ENCODE measurements around the gene UBN2.
A peak's percentile ranks its signal among the peaks of the same experiment; 100 is the strongest.
"Not testable (repeated sequence)": the region's sequence is repeated elsewhere in the genome, so short reads cannot be mapped to it uniquely, and the experiment has no call there.

The UBN2 gene

DNA sequence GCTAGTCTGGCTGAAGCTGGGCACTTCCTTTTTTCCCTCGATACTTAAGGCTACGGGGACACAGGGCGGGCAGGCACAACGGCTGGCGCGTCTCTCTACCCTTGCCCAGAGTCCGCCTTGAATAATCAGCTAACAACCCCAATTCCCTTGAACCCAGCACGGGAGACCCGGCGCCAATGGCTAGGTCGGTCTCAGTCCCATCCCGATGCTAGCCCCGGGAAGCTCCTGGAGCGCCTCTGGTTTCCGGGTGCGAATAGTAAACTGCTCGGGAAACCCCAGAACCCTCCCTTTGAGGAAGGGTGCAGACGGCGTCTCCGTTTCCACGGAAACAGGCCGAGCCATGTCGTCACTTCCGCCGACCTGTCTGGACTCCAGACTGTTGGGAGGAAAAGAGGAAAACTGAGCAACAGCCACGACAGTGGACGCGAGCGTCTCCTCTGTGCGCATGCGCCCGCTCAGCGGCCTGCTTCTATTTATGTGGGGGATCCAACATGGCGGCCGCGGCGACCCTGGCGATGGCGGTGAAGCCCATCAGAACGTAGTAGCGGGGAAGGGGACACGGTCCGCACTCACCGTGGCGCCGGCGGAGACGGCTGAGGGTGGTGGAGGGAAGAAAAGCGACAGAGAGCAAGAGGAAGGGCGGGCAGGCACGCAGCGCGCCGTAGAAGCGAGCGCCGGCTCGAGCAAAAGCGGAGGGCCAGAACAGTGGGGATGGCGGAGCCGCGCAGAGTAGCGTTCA is at the start of gene UBN2:
TSS of gene UBN2 (plus strand) at position 464 of the 739 bp plus-strand sequence. CDS start at position 712, 248 bp downstream.
- Mint-ChIP-seq H3K4me1 (peaks cover 38% of the 10 kb centered on the region), H3K36me3 (no peaks in the 10 kb centered on the region), H3K27ac (peak within 1 kb of the TSS; percentile 97), H3K9me3 (no peaks in the 10 kb centered on the region), H3K4me3 (peak within 1 kb of the TSS; percentile 100), H3K27me3 (no peaks in the 10 kb centered on the region)

DNA sequence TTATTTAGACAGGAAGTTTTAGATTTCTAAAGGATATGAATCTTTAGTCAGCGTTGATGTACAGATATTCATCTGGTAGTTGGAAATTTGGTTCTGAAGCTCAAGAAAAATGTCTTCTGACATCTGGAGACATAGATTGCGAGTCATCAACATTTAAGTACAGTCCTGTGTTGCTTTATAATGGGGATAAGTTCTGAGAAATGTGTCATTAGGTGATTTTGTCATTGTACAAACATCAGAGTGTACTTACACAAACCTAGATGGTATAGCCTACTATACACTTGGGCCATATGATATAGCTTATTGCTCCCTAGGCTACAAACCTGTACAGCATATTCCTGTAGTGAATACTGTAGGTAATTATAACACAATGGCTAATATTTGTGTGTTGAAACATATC is 49.6 kb upstream of the UBN2 start:
- H3K9me3 Mint-ChIP-seq = no peaks in the 10 kb centered on the region
- no peaks in the 10 kb centered on the region for H3K27me3 Mint-ChIP-seq
- H3K36me3 Mint-ChIP-seq = peaks cover 18% of the 10 kb centered on the region
- H3K4me1 Mint-ChIP-seq = no peaks in the 10 kb centered on the region
- H3K27ac Mint-ChIP-seq = no peak overlapping the region
- no peak overlapping the region for H3K4me3 Mint-ChIP-seq

DNA sequence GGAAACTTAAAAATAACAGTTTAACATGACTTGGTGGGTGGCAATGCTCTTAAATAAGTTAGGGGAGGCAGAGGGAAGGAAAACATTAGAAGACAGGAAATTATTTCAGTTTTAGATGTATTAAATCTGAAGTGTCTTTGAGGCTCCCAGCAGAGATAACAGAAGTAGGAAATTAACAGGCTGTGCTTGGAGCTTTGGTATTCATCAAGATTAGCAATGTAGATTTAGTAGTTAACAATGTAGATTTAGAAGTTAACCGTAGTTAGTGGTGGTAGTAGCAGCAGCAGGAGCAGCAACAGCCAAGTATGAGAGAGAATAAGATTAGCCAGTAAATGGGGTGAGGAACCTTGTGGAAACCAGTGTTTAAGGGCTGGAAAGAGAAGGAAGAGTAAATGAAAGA is 48.7 kb upstream of the UBN2 start:
- Mint-ChIP-seq H3K36me3 (peaks cover 18% of the 10 kb centered on the region), H3K4me3 (no peak overlapping the region), H3K27ac (peak overlapping the region; percentile 4), H3K27me3 (no peaks in the 10 kb centered on the region), H3K4me1 (no peaks in the 10 kb centered on the region), H3K9me3 (no peaks in the 10 kb centered on the region)

DNA sequence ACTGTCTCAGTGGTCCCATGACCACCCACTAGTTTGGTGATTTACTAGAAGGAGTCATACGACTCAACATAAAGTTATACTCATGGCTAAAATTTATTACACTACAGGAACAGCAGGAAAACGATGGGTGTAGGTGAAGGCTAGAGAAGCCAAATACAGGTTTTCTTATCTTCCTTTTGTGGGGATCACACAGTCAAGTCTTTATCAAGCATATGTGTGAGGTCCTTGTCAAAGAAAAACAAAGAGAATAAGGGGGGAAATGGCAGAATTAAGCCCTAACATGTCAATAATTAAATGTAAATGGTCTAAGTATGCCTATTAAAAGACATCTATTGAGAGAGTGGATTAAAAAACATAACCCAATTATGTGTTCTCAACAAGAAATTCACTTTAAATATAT is 47.8 kb upstream of the UBN2 start:
- H3K4me1 Mint-ChIP-seq = no peaks in the 10 kb centered on the region

DNA sequence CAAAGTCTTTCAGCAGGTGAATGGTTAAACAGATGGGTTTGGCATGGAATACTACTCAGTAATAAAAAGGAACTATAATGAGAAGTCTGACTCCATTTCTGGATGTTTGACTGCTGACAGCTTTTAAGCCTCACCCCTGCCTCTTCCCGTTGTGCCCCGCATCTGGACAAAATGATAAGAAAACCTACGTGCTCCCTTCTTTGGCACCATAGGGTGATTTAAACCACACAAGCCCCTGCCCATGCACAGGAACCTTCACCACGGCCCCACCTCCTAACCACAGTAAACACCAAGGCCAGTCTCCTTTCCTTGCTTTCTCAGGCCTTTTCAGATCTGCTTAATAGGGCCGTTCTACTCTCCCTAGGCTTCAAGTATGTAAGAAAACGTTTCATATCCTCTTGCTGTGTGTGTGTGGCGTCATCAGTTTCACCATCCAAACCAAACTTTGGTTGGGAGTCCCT is 47.1 kb upstream of the UBN2 start:
- Mint-ChIP-seq H3K27ac (no peak overlapping the region), H3K4me1 (no peaks in the 10 kb centered on the region), H3K27me3 (no peaks in the 10 kb centered on the region), H3K36me3 (peaks cover 18% of the 10 kb centered on the region), H3K4me3 (no peak overlapping the region), H3K9me3 (no peaks in the 10 kb centered on the region)

More for the DNA sequence above, 47.8 kb upstream of the UBN2 start:
- Mint-ChIP-seq H3K4me3 (no peak overlapping the region), H3K27ac (no peak overlapping the region), H3K27me3 (no peaks in the 10 kb centered on the region), H3K9me3 (no peaks in the 10 kb centered on the region), H3K36me3 (peaks cover 18% of the 10 kb centered on the region)

DNA sequence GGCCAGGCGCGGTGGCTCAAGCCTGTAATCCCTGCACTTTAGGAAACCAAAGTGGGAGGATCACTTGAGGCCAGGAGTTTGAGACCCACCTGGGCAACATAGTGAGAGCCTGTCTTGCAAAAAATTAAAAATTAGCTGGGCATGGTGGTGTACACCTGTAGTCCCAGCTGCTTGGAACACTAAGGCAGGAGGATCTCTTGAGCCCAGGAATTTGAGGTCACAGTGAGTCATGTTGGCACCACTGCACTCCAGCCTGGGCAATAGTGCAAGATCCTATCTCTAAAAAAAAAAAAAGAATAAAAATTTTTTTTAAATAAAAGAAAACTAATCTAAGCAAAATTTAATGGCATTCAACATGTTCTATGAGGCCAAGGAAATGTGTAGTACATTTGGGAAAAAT is 44.9 kb upstream of the UBN2 start:
- no peaks in the 10 kb centered on the region for H3K4me1 Mint-ChIP-seq
- peaks cover 15% of the 10 kb centered on the region for H3K36me3 Mint-ChIP-seq
- no peaks in the 10 kb centered on the region for H3K9me3 Mint-ChIP-seq
- no peaks in the 10 kb centered on the region for H3K27me3 Mint-ChIP-seq
- no peak overlapping the region for H3K27ac Mint-ChIP-seq
- H3K4me3 Mint-ChIP-seq = no peak overlapping the region

DNA sequence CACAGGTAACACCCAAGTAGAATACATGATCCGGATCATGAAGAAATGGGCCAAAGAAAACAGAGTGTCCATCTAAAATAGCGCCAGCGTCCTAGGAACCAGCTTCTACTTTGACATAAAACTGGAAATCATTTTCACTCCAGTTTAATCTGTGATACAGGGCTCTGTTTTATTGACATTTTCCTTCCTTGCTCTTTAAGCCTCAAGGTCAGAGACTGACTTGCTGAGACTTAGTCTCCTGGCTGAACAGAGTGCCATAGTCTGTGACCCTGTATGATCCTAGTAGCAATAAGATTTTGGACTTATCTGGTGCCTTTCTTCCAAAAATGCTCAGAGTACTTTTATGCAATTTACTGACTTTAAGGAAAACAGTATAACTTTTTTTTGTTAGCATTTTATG is 41.7 kb upstream of the UBN2 start:
- Mint-ChIP-seq H3K27me3 (no peaks in the 10 kb centered on the region), H3K4me3 (no peak overlapping the region), H3K36me3 (peaks cover 3% of the 10 kb centered on the region), H3K4me1 (no peaks in the 10 kb centered on the region), H3K27ac (no peak overlapping the region), H3K9me3 (no peaks in the 10 kb centered on the region)

DNA sequence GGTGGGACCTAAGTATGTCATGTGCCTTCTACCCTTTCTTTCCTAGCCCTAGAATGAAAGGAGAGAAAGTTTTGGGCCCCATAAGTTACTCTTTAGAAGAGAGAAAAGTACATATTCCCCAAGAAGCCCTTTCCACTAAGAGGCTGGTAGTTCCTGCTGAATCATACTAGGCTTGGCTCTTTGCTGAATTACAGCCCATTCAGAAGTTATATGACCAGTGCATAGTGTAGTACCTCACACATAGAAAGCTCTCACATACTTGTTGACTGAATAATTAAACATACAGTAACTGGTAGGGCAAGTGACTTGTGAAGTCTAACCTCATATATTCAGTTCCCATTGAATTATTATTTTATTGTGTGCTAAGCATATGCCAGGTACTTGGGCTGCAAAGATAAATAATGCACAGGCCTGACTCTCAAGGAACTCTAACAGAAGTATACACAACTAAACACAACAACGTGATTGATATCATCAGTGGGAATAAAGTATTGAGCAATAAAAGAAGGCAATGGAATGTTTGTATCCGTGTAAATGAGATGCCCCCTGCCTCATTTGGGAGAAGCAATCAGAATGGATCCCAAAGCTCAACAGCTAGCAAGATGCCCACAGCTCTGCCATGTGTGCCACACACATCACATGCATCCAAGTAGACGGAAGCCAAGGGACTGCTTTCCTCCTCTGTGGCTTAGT is 38.9 kb upstream of the UBN2 start:
- H3K9me3 Mint-ChIP-seq = no peaks in the 10 kb centered on the region
- H3K27me3 Mint-ChIP-seq = no peaks in the 10 kb centered on the region
- H3K4me1 Mint-ChIP-seq = no peaks in the 10 kb centered on the region
- no peak overlapping the region for H3K27ac Mint-ChIP-seq
- no peaks in the 10 kb centered on the region for H3K36me3 Mint-ChIP-seq
- no peak overlapping the region for H3K4me3 Mint-ChIP-seq

DNA sequence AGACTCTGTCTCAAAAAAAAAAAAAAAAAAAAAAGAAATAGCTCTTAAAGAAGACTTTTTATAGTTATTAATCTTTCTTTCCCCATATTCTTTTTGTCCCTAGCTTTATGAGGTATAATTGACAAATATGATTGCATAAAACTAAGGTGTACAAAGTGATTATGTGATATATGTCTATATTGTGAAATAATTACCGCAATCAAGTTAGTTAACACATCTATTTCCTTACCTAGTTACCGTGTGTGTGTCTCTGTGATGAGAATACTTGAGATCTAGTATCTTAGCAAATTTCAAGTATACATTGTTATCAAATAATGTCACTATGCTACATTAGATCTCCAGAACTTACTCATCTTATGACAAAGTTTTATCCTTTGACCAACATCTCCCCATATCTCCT is 30.7 kb upstream of the UBN2 start:
- no peak overlapping the region for H3K27ac Mint-ChIP-seq
- H3K4me1 Mint-ChIP-seq = no peaks in the 10 kb centered on the region
- no peaks in the 10 kb centered on the region for H3K27me3 Mint-ChIP-seq
- peaks cover 2% of the 10 kb centered on the region for H3K9me3 Mint-ChIP-seq
- peaks cover under 1% of the 10 kb centered on the region for H3K36me3 Mint-ChIP-seq
- no peak overlapping the region for H3K4me3 Mint-ChIP-seq

DNA sequence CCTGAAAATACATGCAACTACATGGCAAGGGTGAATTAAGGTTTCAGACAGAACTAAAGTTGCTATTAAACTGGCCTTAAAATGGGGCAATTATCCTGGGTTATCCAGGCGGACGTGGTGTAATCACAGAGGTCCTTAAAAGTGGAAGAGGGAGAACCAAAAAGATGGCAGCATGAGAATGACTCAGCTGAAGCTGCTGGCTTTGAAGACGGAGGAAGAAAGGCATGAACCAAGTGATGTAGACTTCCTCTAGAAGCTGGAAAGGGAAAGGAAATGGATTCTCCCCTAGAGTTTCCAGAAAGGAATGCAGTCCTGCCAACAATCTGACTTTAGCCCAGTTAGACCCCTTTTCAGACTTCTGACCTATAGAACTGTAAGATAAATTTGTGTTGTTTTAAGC is 27.0 kb upstream of the UBN2 start:
- H3K4me3 Mint-ChIP-seq = no peak overlapping the region
- H3K27ac Mint-ChIP-seq = no peak overlapping the region
- H3K9me3 Mint-ChIP-seq = peaks cover 9% of the 10 kb centered on the region
- no peaks in the 10 kb centered on the region for H3K27me3 Mint-ChIP-seq
- H3K36me3 Mint-ChIP-seq = peaks cover 7% of the 10 kb centered on the region
- H3K4me1 Mint-ChIP-seq = no peaks in the 10 kb centered on the region

DNA sequence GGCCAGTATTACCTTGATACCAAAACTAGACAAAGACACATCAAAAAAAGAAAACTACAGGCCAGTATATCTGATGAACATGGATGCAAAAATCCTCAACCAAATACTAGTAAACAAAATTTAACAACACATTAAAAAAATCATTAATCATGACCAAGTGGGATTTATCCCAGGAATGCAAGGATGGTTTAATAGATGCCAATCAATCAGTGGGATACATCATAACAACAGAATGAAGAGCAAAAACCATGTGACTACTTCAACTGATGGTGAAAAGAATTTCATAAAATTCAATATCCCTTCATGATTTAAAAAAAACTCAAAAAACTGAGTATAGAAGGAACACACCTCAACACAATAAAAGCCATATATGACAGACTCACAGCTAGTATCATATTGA is 25.2 kb upstream of the UBN2 start:
- H3K4me1 Mint-ChIP-seq = no peaks in the 10 kb centered on the region
- no peaks in the 10 kb centered on the region for H3K27me3 Mint-ChIP-seq

DNA sequence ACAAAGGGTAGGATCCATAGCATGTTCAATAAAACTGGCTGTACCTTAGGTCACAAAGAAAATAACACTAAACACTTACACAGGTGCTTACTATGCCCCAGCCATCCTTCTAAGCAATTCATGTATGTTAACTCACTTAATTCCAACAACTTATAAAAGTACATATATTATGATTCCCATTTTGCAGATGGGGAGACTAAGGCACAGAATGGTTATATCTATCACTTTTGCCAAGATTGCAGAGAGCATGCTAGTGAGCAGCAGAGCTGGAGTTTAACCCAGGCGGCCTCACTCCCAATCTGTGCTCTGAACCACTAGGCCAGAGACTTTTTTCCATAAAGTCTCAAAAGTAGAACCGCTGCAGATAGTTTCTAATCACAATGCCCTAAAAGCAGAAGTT is 18.9 kb upstream of the UBN2 start:
- no peaks in the 10 kb centered on the region for H3K27me3 Mint-ChIP-seq
- peaks cover 2% of the 10 kb centered on the region for H3K36me3 Mint-ChIP-seq
- H3K4me3 Mint-ChIP-seq = no peak overlapping the region
- peaks cover 12% of the 10 kb centered on the region for H3K9me3 Mint-ChIP-seq
- no peak overlapping the region for H3K27ac Mint-ChIP-seq
- H3K4me1 Mint-ChIP-seq = no peaks in the 10 kb centered on the region

More for the DNA sequence above, 25.2 kb upstream of the UBN2 start:
- peaks cover 7% of the 10 kb centered on the region for H3K36me3 Mint-ChIP-seq
- no peak overlapping the region for H3K4me3 Mint-ChIP-seq
- H3K27ac Mint-ChIP-seq = no peak overlapping the region
- H3K9me3 Mint-ChIP-seq = peaks cover 19% of the 10 kb centered on the region

DNA sequence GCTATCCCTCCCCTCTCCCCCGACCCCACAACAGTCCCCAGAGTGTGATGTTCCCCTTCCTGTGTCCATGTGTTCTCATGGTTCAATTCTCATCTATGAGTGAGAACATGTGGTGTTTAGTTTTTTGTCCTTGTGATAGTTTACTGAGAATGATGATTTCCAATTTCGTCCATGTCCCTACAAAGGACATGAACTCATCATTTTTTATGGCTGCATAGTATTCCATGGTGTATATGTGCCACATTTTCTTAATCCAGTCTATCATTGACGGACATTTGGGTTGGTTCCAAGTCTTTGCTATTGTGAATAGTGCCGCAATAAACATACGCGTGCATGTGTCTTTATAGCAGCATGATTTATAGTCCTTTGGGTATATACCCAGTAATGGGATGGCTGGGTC is 17.5 kb upstream of the UBN2 start:
- H3K4me3 Mint-ChIP-seq, H3K4me1 Mint-ChIP-seq, H3K27me3 Mint-ChIP-seq, H3K36me3 Mint-ChIP-seq, H3K27ac Mint-ChIP-seq: not testable (repeated sequence)
- peaks cover 12% of the 10 kb centered on the region for H3K9me3 Mint-ChIP-seq

DNA sequence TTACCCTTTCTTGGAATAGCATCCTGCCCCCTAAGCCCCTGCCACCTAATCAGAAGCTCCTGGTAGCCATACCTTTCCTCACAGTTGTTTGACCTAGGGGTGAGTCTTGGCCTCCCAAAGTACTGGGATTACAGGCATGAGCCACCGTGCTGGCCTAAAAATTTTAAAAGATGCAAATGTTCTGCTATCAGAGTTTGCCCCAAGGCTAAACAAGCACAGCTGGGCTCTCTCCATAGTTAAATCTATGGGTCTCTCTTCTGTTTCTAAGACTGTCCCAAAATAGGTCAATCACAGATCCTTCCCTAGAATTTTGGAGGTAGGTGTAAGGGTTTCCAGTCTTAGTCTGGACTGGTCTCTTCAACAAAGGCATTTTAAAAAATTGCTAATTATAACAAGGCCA is 12.9 kb upstream of the UBN2 start:
- Mint-ChIP-seq H3K27ac (no peak overlapping the region), H3K9me3 (no peaks in the 10 kb centered on the region), H3K27me3 (peaks cover 2% of the 10 kb centered on the region), H3K36me3 (no peaks in the 10 kb centered on the region), H3K4me1 (no peaks in the 10 kb centered on the region), H3K4me3 (no peak overlapping the region)

DNA sequence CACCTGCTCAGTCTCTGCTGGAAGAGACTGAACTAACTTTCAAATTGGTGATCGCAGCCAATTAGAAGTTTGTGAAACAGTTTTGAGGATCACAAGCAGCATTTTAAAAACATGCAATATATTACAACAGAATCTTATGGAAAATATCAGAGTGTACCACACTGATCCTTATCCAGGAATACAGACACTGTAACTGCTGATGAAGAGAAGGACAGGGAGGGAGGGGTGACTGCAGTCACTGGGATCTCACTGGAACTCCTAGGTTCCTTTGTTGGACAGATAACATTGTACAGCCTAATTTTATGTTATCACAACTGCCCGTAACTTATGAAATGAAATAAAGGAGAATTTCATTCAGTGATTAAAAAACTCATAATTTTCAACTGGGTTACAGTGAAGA is 6.8 kb upstream of the UBN2 start:
- no peaks in the 10 kb centered on the region for H3K4me1 Mint-ChIP-seq
- H3K9me3 Mint-ChIP-seq = no peaks in the 10 kb centered on the region
- H3K4me3 Mint-ChIP-seq = no peak overlapping the region
- no peak overlapping the region for H3K27ac Mint-ChIP-seq
- H3K36me3 Mint-ChIP-seq = no peaks in the 10 kb centered on the region
- peaks cover 2% of the 10 kb centered on the region for H3K27me3 Mint-ChIP-seq

DNA sequence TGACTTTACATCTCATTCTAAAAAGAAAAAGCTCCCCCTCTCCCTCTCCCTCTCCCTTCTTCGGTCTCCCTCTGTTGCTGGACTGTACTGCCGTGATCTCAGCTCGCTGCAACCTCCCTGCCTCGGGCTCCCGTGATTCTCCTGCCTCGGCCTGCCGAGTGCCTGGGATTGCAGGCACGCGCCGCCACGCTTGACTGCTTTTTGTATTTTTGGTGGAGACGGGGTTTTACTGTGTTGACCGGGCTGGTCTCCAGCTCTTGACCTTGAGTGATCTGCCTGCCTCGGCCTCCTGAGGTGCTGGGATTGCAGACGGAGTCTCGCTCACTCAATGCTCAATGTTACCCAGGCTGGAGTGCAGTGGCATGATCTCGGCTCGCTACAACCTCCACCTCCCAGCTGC is 6.2 kb upstream of the UBN2 start:
- not testable (repeated sequence) for H3K27ac Mint-ChIP-seq, H3K4me1 Mint-ChIP-seq, H3K4me3 Mint-ChIP-seq

More for the DNA sequence above, 6.2 kb upstream of the UBN2 start:
- not testable (repeated sequence) for H3K27me3 Mint-ChIP-seq, H3K36me3 Mint-ChIP-seq, H3K9me3 Mint-ChIP-seq
